GM20000 (cell line): Measurements from ENCODE around the gene CAST.

Experiments used
- DNase-seq: peaks from one replicate; pipeline ENCODE4 v3.0.0; 2012; ENCODE audit warnings: low spot score
- TF ChIP-seq, protein P1 (sequence below): IDR thresholded peaks from 2 replicates; pipeline ENCODE4 v1.5.1; 2012; ENCODE audit warnings: mild to moderate bottlenecking, control low read depth; ENCODE audit errors: extremely low read depth, missing control alignments

Gene CAST

DNA sequence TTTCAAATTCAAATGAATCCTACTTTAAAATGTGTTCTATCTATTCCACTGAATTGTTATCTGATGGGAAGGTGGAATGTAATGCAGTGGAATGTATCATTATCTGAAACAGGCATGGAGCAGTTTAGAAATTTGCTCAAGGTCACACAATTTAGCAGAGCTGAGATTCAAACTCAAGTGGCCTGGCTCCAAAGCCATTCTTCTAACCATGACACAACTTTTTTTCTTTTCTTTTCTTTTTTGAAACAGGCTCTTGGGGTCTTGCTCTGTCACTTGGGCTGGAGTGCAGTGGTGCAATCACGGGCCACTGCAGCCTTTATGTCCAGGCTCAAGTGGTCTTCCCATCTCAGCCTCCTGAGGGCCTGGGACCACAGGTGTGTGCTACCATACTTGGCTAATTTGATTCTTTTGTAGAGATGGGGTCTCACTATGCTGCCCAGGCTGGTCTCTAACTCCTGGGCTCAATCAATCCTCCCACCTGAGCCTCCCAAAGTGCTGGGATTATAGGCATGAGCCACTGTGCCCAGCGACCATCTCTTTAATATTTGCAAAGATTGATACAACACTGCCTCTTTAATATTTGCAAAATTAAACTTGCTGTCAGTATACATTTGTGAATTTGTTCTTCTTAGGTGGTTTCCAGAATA is 50.0 kb downstream of the CAST start:
- DNase-seq, result no peak
- TF ChIP-seq, protein P1, sequence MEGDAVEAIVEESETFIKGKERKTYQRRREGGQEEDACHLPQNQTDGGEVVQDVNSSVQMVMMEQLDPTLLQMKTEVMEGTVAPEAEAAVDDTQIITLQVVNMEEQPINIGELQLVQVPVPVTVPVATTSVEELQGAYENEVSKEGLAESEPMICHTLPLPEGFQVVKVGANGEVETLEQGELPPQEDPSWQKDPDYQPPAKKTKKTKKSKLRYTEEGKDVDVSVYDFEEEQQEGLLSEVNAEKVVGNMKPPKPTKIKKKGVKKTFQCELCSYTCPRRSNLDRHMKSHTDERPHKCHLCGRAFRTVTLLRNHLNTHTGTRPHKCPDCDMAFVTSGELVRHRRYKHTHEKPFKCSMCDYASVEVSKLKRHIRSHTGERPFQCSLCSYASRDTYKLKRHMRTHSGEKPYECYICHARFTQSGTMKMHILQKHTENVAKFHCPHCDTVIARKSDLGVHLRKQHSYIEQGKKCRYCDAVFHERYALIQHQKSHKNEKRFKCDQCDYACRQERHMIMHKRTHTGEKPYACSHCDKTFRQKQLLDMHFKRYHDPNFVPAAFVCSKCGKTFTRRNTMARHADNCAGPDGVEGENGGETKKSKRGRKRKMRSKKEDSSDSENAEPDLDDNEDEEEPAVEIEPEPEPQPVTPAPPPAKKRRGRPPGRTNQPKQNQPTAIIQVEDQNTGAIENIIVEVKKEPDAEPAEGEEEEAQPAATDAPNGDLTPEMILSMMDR, result no peak

DNA sequence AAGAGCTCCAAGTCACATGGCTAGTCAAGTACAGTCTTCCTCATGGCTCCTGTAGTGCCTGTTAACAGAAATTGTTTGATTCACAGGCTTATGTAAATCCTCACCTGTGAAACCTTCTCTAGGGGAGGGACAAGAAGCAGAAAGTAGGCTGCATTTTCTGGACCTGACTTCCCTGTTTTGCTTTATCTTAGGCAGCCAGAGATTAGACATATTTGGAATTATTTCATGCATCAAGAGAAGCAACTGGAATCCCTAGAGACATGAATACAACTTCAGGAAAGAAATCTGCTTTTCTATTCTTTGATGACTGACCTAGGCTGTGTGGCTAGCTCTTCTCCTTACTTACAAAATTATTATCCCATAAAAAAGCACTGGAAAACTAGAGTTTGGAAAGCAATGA is 52.3 kb downstream of the CAST start:
- DNase-seq, result no peak

DNA sequence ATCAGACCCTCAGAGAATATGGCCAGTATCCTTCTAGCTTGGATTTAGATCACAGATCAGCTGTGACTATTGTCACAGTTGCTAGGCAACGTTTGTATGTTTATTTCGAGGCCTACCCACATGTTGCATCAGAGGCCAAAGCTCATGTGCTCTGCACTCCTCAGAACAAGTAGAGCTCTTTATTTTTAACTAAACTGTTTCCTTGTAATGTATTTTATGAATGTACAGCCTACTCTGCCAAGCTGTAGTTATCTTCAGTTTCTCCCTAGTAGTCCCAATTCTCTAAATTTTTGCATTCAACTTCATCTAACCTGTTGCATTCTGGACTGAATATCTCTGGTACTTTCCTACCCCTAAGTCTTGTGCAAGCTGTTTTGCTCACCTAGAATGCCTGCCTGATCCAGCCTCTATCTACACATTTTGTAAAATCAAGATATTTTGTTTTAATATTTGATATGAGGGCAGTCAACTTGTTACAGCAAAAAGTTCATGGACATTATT is 52.8 kb downstream of the CAST start:
- TF ChIP-seq, protein P1, result no peak
- DNase-seq, result no peak

More for the DNA sequence above, 52.3 kb downstream of the CAST start:
- TF ChIP-seq, protein P1, result no peak

DNA sequence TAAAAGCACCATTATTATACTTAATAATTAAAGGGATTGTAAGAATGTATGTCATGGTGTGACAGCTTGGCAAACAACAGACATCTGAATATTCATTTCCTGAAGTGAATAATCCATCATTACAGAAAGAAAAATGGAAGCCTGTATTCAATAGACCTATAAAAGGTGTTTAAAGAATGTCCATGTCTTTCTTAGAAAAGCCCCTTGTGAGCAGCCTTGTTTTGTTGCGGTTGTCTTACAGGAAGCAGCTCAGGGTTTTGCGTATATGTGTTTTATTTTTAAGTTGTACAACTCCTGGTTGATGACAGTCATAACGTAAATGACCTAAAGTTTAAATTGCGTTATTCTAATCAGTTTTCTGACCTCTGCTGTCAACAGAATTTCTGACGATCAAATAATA is 53.8 kb downstream of the CAST start:
- TF ChIP-seq, protein P1, result no peak
- DNase-seq, result no peak

DNA sequence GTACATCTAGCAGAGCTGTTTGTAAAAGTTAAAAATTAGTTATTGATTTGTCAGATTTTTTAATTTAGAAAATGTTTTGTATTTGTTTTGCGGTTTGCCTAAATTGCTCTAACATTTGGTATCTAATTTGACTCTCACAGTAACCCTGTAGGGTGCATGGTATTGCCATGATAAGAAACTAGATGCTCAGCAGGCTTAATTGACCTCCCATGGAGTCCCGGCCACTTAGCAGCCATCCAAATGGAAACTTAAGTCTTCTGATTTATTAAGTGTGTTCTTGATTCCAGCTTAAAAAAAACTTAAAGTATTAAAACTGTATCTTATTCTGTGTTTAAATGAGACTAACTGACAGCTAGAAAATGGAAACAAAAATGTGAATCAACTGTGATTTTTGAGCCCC is 54.5 kb downstream of the CAST start:
- DNase-seq, result no peak
- TF ChIP-seq, protein P1, result no peak

DNA sequence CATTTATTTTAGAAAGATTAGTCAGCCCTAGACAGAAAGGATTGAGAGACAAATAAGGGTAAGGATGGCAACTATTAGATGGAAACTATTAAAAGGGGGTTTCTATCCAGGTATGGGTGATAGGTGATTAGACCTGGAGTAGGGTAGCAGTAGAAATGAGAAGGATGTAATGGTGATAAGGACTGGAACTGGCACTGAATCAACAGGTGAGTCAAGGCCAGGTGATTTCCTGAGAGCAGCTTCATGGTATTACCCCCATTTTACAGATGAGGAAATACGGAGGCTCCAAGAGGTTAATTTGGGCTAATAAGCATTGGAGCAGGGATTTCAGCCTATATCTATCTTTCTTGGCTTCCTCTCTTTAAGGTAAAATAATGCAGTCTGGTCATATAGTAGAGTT is 55.7 kb downstream of the CAST start:
- TF ChIP-seq, protein P1, result no peak
- no peak for DNase-seq

DNA sequence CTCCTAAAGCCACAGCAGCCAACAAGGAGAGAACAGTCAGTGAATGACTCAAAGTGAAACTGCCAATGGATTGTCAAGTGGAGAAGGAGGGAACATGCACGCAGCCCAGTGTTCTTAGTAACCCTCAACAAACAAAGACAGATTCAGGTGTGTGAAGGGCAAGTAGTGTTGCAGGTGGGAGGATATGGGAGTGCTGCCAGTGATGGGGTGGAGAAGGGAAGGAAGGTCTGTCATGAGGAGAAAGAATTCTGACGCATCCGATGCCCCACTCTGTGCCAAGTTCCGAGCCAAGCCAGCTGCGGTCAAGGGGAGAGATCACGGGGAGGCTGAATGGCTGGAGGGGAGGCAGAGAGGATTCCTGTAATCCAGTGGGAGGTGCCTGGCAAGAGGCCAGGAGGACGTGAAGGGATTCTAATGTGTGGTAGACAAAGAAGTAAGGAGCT is 56.5 kb downstream of the CAST start:
- no peak for DNase-seq
- TF ChIP-seq, protein P1, result no peak
